Renal cortex interstitium (tissue), 15 donors: Measurements from ENCODE around the gene SELENOP. TPM values are rescaled to one million over a fixed set of nuclear protein-coding genes. Genes with fewer than 3 reads are reported as not detected.
A peak's percentile ranks its signal among the peaks of the same experiment; 100 is the strongest.
"Not testable (repeated sequence)": the region's sequence is repeated elsewhere in the genome, so short reads cannot be mapped to it uniquely, and the experiment has no call there.

Experiments
- DNase-seq, 11 donors: peaks; one replicate each; pipeline ENCODE4 v3.0.0-alpha.2; 2013; ENCODE audit warnings: low read depth in 9 of 11, low spot score in 4 of 11; ENCODE audit errors: extremely low read depth in 1 of 11
- long read RNA-seq, 16 experiments: transcript quantifications; one replicate each; lab custom pipeline, GENCODE V29; 2026
- polyA plus RNA-seq, 3 donors: library from polyadenylated mRNA; unstranded; fragments of 120-200 nt; gene quantifications; one replicate each; pipeline ENCODE4 v1.2.1, GENCODE V29; 2013; ENCODE audit not compliant: insufficient read length in 3 of 3

The SELENOP gene
- 100 to 1,000 TPM; 402 to 468 (median 466) TPM for polyA plus RNA-seq
- long read RNA-seq, donor 1, transcript SELENOP-214 (5 exons, 2,243 nt) = major isoform, 100 of 153 reads
- long read RNA-seq, donor 1, transcript SELENOP-202 (3 exons, 799 nt) = minor isoform, 28 of 153 reads
- long read RNA-seq, donor 1, transcript SELENOP-213 (3 exons, 653 nt) = minor isoform, 6 of 153 reads
- long read RNA-seq, donor 1, partial matches to known transcripts = 11 of 153 reads
- long read RNA-seq, donor 1, other reads (novel, unspliced or antisense) = 0 of 153 reads
- long read RNA-seq, donor 2, transcript SELENOP-202 (3 exons, 799 nt) = minor isoform, 17 of 170 reads
- long read RNA-seq, donor 2, transcript SELENOP-208 (6 exons, 787 nt) = minor isoform, 5 of 170 reads
- long read RNA-seq, donor 2, transcript SELENOP-214 (5 exons, 2,243 nt) = major isoform, 124 of 170 reads
- long read RNA-seq, donor 2, partial matches to known transcripts = 16 of 170 reads
- long read RNA-seq, donor 2, other reads (novel, unspliced or antisense) = 0 of 170 reads
- long read RNA-seq, donor 3, transcript SELENOP-202 (3 exons, 799 nt) = minor isoform, 31 of 318 reads
- long read RNA-seq, donor 3, transcript SELENOP-214 (5 exons, 2,243 nt) = major isoform, 241 of 318 reads
- long read RNA-seq, donor 3, transcript SELENOP-213 (3 exons, 653 nt) = minor isoform, 7 of 318 reads
- long read RNA-seq, donor 3, partial matches to known transcripts = 28 of 318 reads
- long read RNA-seq, donor 3, other reads (novel, unspliced or antisense) = 5 of 318 reads
- long read RNA-seq, donor 4, transcript SELENOP-214 (5 exons, 2,243 nt) = major isoform, 139 of 174 reads
- long read RNA-seq, donor 4, transcript SELENOP-202 (3 exons, 799 nt) = minor isoform, 13 of 174 reads
- long read RNA-seq, donor 4, partial matches to known transcripts = 11 of 174 reads
- long read RNA-seq, donor 4, other reads (novel, unspliced or antisense) = 5 of 174 reads
- long read RNA-seq, donor 5 = 0 reads
- long read RNA-seq, donor 6, transcript SELENOP-202 (3 exons, 799 nt) = minor isoform, 25 of 184 reads
- long read RNA-seq, donor 6, transcript SELENOP-214 (5 exons, 2,243 nt) = major isoform, 129 of 184 reads
- long read RNA-seq, donor 6, transcript SELENOP-208 (6 exons, 787 nt) = minor isoform, 5 of 184 reads
- long read RNA-seq, donor 6, partial matches to known transcripts = 9 of 184 reads
- long read RNA-seq, donor 6, other reads (novel, unspliced or antisense) = 9 of 184 reads
- long read RNA-seq, donor 7, transcript SELENOP-202 (3 exons, 799 nt) = minor isoform, 35 of 227 reads
- long read RNA-seq, donor 7, transcript SELENOP-214 (5 exons, 2,243 nt) = major isoform, 159 of 227 reads
- long read RNA-seq, donor 7, transcript SELENOP-213 (3 exons, 653 nt) = minor isoform, 9 of 227 reads
- long read RNA-seq, donor 7, partial matches to known transcripts = 9 of 227 reads
- long read RNA-seq, donor 7, other reads (novel, unspliced or antisense) = 6 of 227 reads
- long read RNA-seq, donor 8 = 0 reads
- long read RNA-seq, donor 9, transcript SELENOP-205 (2 exons, 606 nt) = minor isoform, 5 of 174 reads
- long read RNA-seq, donor 9, transcript SELENOP-214 (5 exons, 2,243 nt) = major isoform, 130 of 174 reads
- long read RNA-seq, donor 9, transcript SELENOP-202 (3 exons, 799 nt) = minor isoform, 18 of 174 reads
- long read RNA-seq, donor 9, partial matches to known transcripts = 11 of 174 reads
- long read RNA-seq, donor 9, other reads (novel, unspliced or antisense) = 5 of 174 reads
- long read RNA-seq, donor 10, full-length matches to known transcripts = 235 of 263 reads
- long read RNA-seq, donor 10, partial matches to known transcripts = 28 of 263 reads
- long read RNA-seq, donor 10, other reads (novel, unspliced or antisense) = 0 of 263 reads
- long read RNA-seq, donor 11, transcript SELENOP-214 (5 exons, 2,243 nt) = major isoform, 141 of 194 reads
- long read RNA-seq, donor 11, transcript SELENOP-202 (3 exons, 799 nt) = minor isoform, 20 of 194 reads
- long read RNA-seq, donor 11, partial matches to known transcripts = 15 of 194 reads
- long read RNA-seq, donor 11, other reads (novel, unspliced or antisense) = 7 of 194 reads
- long read RNA-seq, donor 12, transcript SELENOP-214 (5 exons, 2,243 nt) = major isoform, 64 of 97 reads
- long read RNA-seq, donor 12, transcript SELENOP-202 (3 exons, 799 nt) = minor isoform, 11 of 97 reads
- long read RNA-seq, donor 12, partial matches to known transcripts = 16 of 97 reads
- long read RNA-seq, donor 12, other reads (novel, unspliced or antisense) = 0 of 97 reads
- long read RNA-seq, donor 13 = 0 reads
- long read RNA-seq, donor 14, transcript SELENOP-202 (3 exons, 799 nt) = minor isoform, 27 of 198 reads
- long read RNA-seq, donor 14, transcript SELENOP-214 (5 exons, 2,243 nt) = major isoform, 142 of 198 reads
- long read RNA-seq, donor 14, partial matches to known transcripts = 19 of 198 reads
- long read RNA-seq, donor 14, other reads (novel, unspliced or antisense) = 0 of 198 reads
- long read RNA-seq, donor 15, full-length matches to known transcripts = 85 of 85 reads
- long read RNA-seq, donor 15, partial matches to known transcripts = 0 of 85 reads
- long read RNA-seq, donor 15, other reads (novel, unspliced or antisense) = 0 of 85 reads
- long read RNA-seq, donor 16, full-length matches to known transcripts = 455 of 524 reads
- long read RNA-seq, donor 16, partial matches to known transcripts = 47 of 524 reads
- long read RNA-seq, donor 16, other reads (novel, unspliced or antisense) = 22 of 524 reads

GRCh38 chr5:42811591-42812446 lies at the start of gene SELENOP:
Gene SELENOP, minus strand, starts transcription at chr5:42811892. Its CDS starts 3,539 bp downstream, at chr5:42808353.
- peak; percentile 66 to 97 (median 82) for DNase-seq

- DNase-seq = no peak
Observed at GRCh38 chr5:42858687-42859086, 47.0 kb upstream of the SELENOP start.

- no peak for DNase-seq
Observed at GRCh38 chr5:42858031-42858643, 46.4 kb upstream of the SELENOP start.

GRCh38 chr5:42855811-42856210 lies 44.1 kb upstream of the SELENOP start:
- no peak for DNase-seq

GRCh38 chr5:42855386-42855785 lies 43.7 kb upstream of the SELENOP start:
- DNase-seq = no peak

- DNase-seq = no peak
Observed at GRCh38 chr5:42854795-42855194, 43.1 kb upstream of the SELENOP start.

- DNase-seq = no peak
Observed at GRCh38 chr5:42852826-42853225, 41.1 kb upstream of the SELENOP start.

GRCh38 chr5:42851481-42851880 lies 39.8 kb upstream of the SELENOP start:
- no peak for DNase-seq

GRCh38 chr5:42848545-42848944 lies 36.9 kb upstream of the SELENOP start:
- no peak for DNase-seq

GRCh38 chr5:42844408-42844807 lies 32.7 kb upstream of the SELENOP start:
- DNase-seq = not testable (repeated sequence)

- DNase-seq = no peak
Observed at GRCh38 chr5:42843675-42844292, 32.1 kb upstream of the SELENOP start.

- peak in 2 of 11 donors; percentile 27 to 34 for DNase-seq
Observed at GRCh38 chr5:42842921-42843641, 31.4 kb upstream of the SELENOP start.

GRCh38 chr5:42840842-42841567 lies 29.3 kb upstream of the SELENOP start:
- no peak for DNase-seq
